H9 (cell line): ENCODE measurements around the gene FAM170B. TPM values are rescaled to one million over a fixed set of nuclear protein-coding genes. Genes with fewer than 3 reads are reported as not detected.

ENCODE experiments used
- DNase-seq: peaks from one replicate; pipeline ENCODE4 v3.0.0-alpha.2; 2017
- H2AFZ ChIP-seq: one replicate; pipeline ENCODE4 v1.6.1; 2013; ENCODE audit warnings: mild to moderate bottlenecking, low read length, control low read depth, moderate library complexity
- H2AK5ac ChIP-seq: 2 replicates; pipeline ENCODE4 v1.6.1; 2013; ENCODE audit warnings: low read length, control low read depth, mixed read lengths; ENCODE audit not compliant: insufficient read length
- H2BK120ac ChIP-seq: one replicate; pipeline ENCODE4 v1.6.1; 2013; ENCODE audit warnings: low read depth, mild to moderate bottlenecking, low read length, control low read depth, inconsistent platforms; ENCODE audit not compliant: poor library complexity, severe bottlenecking
- H2BK12ac ChIP-seq: 2 replicates; pipeline ENCODE4 v1.6.1; 2013; ENCODE audit warnings: low read length, control low read depth, mixed read lengths, low read depth; ENCODE audit not compliant: insufficient read length
- H2BK15ac ChIP-seq: 2 replicates; pipeline ENCODE4 v1.6.1; 2013; ENCODE audit warnings: low read depth, low read length, control low read depth
- H2BK20ac ChIP-seq: one replicate; pipeline ENCODE4 v1.6.1; 2013; ENCODE audit warnings: low read depth, mild to moderate bottlenecking, low read length, control low read depth, inconsistent platforms; ENCODE audit not compliant: poor library complexity, severe bottlenecking
- H2BK5ac ChIP-seq: 2 replicates; pipeline ENCODE4 v1.6.1; 2013; ENCODE audit warnings: low read length, control low read depth, mixed read lengths; ENCODE audit not compliant: insufficient read length
- H3K14ac ChIP-seq: 2 replicates; pipeline ENCODE4 v1.6.1; 2013; ENCODE audit warnings: low read length, control low read depth; ENCODE audit not compliant: insufficient read depth
- H3K18ac ChIP-seq: 2 replicates; pipeline ENCODE4 v1.6.1; 2013; ENCODE audit warnings: low read depth, mild to moderate bottlenecking, mixed read lengths, low read length, control low read depth; ENCODE audit not compliant: insufficient read length
- H3K23ac ChIP-seq: 2 replicates; pipeline ENCODE4 v1.6.1; 2013; ENCODE audit warnings: low read length, control low read depth, mixed read lengths, low read depth; ENCODE audit not compliant: insufficient read length
- H3K23me2 ChIP-seq: 2 replicates; pipeline ENCODE4 v1.6.1; 2013; ENCODE audit warnings: low read depth, mild to moderate bottlenecking, mixed read lengths, low read length, control low read depth; ENCODE audit not compliant: insufficient read length, poor library complexity, severe bottlenecking
- H3K27ac ChIP-seq: 2 replicates; pipeline ENCODE4 v1.5.1; 2013; ENCODE audit warnings: low read length, control low read depth, mixed read lengths, low read depth; ENCODE audit not compliant: insufficient read length
- H3K27me3 ChIP-seq: 2 replicates; pipeline ENCODE4 v1.6.1; 2013; ENCODE audit warnings: low read length, control low read depth, inconsistent platforms; ENCODE audit not compliant: insufficient read depth
- H3K4ac ChIP-seq: 2 replicates; pipeline ENCODE4 v1.6.1; 2013; ENCODE audit warnings: low read depth, mild to moderate bottlenecking, control low read depth, inconsistent platforms, low read length, moderate library complexity
- H3K4me1 ChIP-seq: 2 replicates; pipeline ENCODE4 v1.6.1; 2013; ENCODE audit warnings: low read length, control low read depth, inconsistent platforms; ENCODE audit not compliant: insufficient read depth
- H3K4me2 ChIP-seq: 2 replicates; pipeline ENCODE4 v1.6.1; 2013; ENCODE audit warnings: low read length, control low read depth, mixed read lengths; ENCODE audit not compliant: insufficient read length, insufficient read depth
- H3K56ac ChIP-seq: 2 replicates; pipeline ENCODE4 v1.6.1; 2013; ENCODE audit warnings: low read depth, mild to moderate bottlenecking, mixed read lengths, low read length, control low read depth; ENCODE audit not compliant: insufficient read length
- H3K79me1 ChIP-seq: 2 replicates; pipeline ENCODE4 v1.6.1; 2013; ENCODE audit warnings: low read depth, mild to moderate bottlenecking, moderate library complexity, low read length, control low read depth, inconsistent platforms; ENCODE audit not compliant: insufficient read depth, poor library complexity, severe bottlenecking
- H3K79me2 ChIP-seq: 2 replicates; pipeline ENCODE4 v1.6.1; 2013; ENCODE audit warnings: low read length, control low read depth, inconsistent platforms; ENCODE audit not compliant: insufficient read depth
- H3K9ac ChIP-seq: 2 replicates; pipeline ENCODE4 v1.6.1; 2013; ENCODE audit warnings: low read length, control low read depth, mixed read lengths; ENCODE audit not compliant: insufficient read length; ENCODE audit errors: extremely low read depth
- H3K9me3 ChIP-seq: one replicate; pipeline ENCODE4 v1.6.1; 2013; ENCODE audit warnings: low read depth, low read length, inconsistent platforms; ENCODE audit not compliant: control insufficient read depth
- H3T11ph ChIP-seq: one replicate; pipeline ENCODE4 v1.6.1; 2013; ENCODE audit warnings: mild to moderate bottlenecking, low read length, control low read depth, inconsistent platforms
- H4K20me1 ChIP-seq: one replicate; pipeline ENCODE4 v1.6.1; 2013; ENCODE audit not compliant: control insufficient read depth, insufficient read length, insufficient read depth
- H4K5ac ChIP-seq: 2 replicates; pipeline ENCODE4 v1.6.1; 2013; ENCODE audit warnings: low read depth, mild to moderate bottlenecking, mixed read lengths, low read length, control low read depth; ENCODE audit not compliant: insufficient read length
- H4K8ac ChIP-seq: replicated peaks from 2 replicates; pipeline ENCODE4 v1.6.1; 2013; ENCODE audit warnings: low read length, control low read depth, mixed read lengths, low read depth; ENCODE audit not compliant: insufficient read length
- H4K91ac ChIP-seq: 2 replicates; pipeline ENCODE4 v1.6.1; 2013; ENCODE audit warnings: low read depth, mild to moderate bottlenecking, moderate library complexity, mixed read lengths, low read length, control low read depth; ENCODE audit not compliant: insufficient read length
- H3K27ac Mint-ChIP-seq, 3 experiments: 2 replicates in 2 of 3; 3 replicates in 1 of 3; pipeline ENCODE4 v1.8.0; 2020 to 2021; ENCODE audit warnings: mixed read lengths in 3 of 3, mild to moderate bottlenecking in 1 of 3, moderate library complexity in 1 of 3
- H3K27me3 Mint-ChIP-seq: 2 replicates; pipeline ENCODE4 v1.8.0; 2021; ENCODE audit warnings: low read depth, mild to moderate bottlenecking, moderate library complexity, mixed read lengths
- H3K36me3 Mint-ChIP-seq, 3 experiments: 2 replicates in 2 of 3; 3 replicates in 1 of 3; pipeline ENCODE4 v1.8.0; 2020 to 2021; ENCODE audit warnings: low read depth in 3 of 3, mixed read lengths in 3 of 3; ENCODE audit not compliant: insufficient read depth in 1 of 3
- H3K4me1 Mint-ChIP-seq, 2 experiments: 2 replicates each; pipeline ENCODE4 v1.8.0; 2020; ENCODE audit warnings: mixed read lengths in 2 of 2
- H3K4me3 Mint-ChIP-seq, 2 experiments: 2 replicates in 1 of 2; 3 replicates in 1 of 2; pipeline ENCODE4 v1.8.0; 2020 to 2021; ENCODE audit warnings: mild to moderate bottlenecking in 2 of 2, mixed read lengths in 2 of 2, moderate library complexity in 1 of 2
- H3K9me3 Mint-ChIP-seq, 2 experiments: 2 replicates in 1 of 2; 3 replicates in 1 of 2; pipeline ENCODE4 v1.8.0; 2020; ENCODE audit warnings: mild to moderate bottlenecking in 2 of 2, mixed read lengths in 2 of 2, moderate library complexity in 1 of 2
- WGBS: extraction: QIAGEN DNeasy Blood & Tissue Kit; methylation state at CpG from one replicate; pipeline ENCODE4 v1.1.7; 2013; ENCODE audit warnings: missing lambda C conversion rate, low lambda C conversion rate, mixed read lengths; ENCODE audit not compliant: insufficient read length; ENCODE audit errors: extremely low coverage; 5-methylcytosine and 5-hydroxymethylcytosine counted together
- total RNA-seq: library from RNA; stranded (reverse); gene quantifications from 2 replicates; pipeline ENCODE4 v1.2.1, GENCODE V29; 2021
- TF ChIP-seq, protein P1 (sequence below): fragments of 200-600 bp; sonication (generic); conservative IDR thresholded peaks from 3 replicates; pipeline ENCODE4 v1.8.0; 2021; ENCODE audit warnings: antibody characterized with exemption, mild to moderate bottlenecking

Gene FAM170B
- total RNA-seq, 1 experiment from 2014 or later = not detected

DNA sequence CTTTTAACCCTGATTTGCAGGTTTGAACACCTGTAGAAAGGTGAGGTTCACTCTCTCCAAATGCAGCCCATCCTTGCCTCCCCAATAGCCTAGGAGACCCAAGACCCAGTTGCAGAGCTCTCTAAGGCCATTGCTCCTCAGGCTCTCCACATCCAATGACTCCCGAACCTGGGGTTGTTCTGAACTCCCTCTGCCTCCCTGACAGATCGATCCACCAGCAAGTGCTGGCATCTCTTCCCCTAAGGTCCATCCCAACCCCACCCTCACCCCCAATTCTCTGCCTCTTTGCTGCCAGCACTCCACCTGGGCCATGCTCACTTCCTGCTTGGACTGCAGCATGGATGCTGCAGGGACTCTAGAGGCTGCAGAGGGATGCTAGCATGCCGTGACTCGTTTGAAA is 19.3 kb upstream of the FAM170B start:
- Histone ChIP-seq H3T11ph (no peak overlapping the region), H3K9ac (no peak overlapping the region), H2BK20ac (no peak overlapping the region), H3K4me1 (no peaks in the 10 kb centered on the region; the same call in 1 of the 2 replicates), H3K23me2 (no peaks in the 10 kb centered on the region), H2BK12ac (no peak overlapping the region), H3K79me1 (no peaks in the 10 kb centered on the region), H3K23ac (no peak overlapping the region), H3K18ac (no peak overlapping the region), H3K4ac (no peak overlapping the region), H3K79me2 (no peaks in the 10 kb centered on the region), H3K14ac (no peak overlapping the region), H3K56ac (no peak overlapping the region), H4K5ac (no peak overlapping the region), H3K27me3 (no peaks in the 10 kb centered on the region), H2BK15ac (no peak overlapping the region), H4K8ac (no peak overlapping the region), H4K20me1 (no peaks in the 10 kb centered on the region), H3K4me2 (no peak overlapping the region), H2BK5ac (no peak overlapping the region), H2BK120ac (no peak overlapping the region), H4K91ac (no peak overlapping the region), H2AFZ (no peak overlapping the region), H2AK5ac (no peak overlapping the region), H3K9me3 (no peaks in the 10 kb centered on the region), H3K27ac (no peak overlapping the region)
- H3K4me1 Mint-ChIP-seq = peaks cover 7 to 9% of the 10 kb centered on the region in 2 experiments
- TF ChIP-seq, protein P1, sequence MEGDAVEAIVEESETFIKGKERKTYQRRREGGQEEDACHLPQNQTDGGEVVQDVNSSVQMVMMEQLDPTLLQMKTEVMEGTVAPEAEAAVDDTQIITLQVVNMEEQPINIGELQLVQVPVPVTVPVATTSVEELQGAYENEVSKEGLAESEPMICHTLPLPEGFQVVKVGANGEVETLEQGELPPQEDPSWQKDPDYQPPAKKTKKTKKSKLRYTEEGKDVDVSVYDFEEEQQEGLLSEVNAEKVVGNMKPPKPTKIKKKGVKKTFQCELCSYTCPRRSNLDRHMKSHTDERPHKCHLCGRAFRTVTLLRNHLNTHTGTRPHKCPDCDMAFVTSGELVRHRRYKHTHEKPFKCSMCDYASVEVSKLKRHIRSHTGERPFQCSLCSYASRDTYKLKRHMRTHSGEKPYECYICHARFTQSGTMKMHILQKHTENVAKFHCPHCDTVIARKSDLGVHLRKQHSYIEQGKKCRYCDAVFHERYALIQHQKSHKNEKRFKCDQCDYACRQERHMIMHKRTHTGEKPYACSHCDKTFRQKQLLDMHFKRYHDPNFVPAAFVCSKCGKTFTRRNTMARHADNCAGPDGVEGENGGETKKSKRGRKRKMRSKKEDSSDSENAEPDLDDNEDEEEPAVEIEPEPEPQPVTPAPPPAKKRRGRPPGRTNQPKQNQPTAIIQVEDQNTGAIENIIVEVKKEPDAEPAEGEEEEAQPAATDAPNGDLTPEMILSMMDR = no peak
- H3K4me3 Mint-ChIP-seq = no peak overlapping the region
- H3K27me3 Mint-ChIP-seq = peaks cover 4% of the 10 kb centered on the region
- no peak overlapping the region for H3K27ac Mint-ChIP-seq
- H3K9me3 Mint-ChIP-seq = peaks cover 3 to 4% of the 10 kb centered on the region in 2 experiments
- H3K36me3 Mint-ChIP-seq = peaks cover 0 to 9% (median 3%) of the 10 kb centered on the region in 3 experiments; a peak in 5 of 7 replicates
- WGBS = no CpG with 5 or more reads among the region's 4 CpGs
- no peak for DNase-seq
